Measurements from ENCODE around the gene IFNL3. TPM values are rescaled to one million over a fixed set of nuclear protein-coding genes. Genes with fewer than 3 reads are reported as not detected.

The IFNL3 gene
- polyA plus RNA-seq, 1 donor (not counting 4 experiments of a cell fraction or from before 2014, with no cell fraction given), result not detected

DNA sequence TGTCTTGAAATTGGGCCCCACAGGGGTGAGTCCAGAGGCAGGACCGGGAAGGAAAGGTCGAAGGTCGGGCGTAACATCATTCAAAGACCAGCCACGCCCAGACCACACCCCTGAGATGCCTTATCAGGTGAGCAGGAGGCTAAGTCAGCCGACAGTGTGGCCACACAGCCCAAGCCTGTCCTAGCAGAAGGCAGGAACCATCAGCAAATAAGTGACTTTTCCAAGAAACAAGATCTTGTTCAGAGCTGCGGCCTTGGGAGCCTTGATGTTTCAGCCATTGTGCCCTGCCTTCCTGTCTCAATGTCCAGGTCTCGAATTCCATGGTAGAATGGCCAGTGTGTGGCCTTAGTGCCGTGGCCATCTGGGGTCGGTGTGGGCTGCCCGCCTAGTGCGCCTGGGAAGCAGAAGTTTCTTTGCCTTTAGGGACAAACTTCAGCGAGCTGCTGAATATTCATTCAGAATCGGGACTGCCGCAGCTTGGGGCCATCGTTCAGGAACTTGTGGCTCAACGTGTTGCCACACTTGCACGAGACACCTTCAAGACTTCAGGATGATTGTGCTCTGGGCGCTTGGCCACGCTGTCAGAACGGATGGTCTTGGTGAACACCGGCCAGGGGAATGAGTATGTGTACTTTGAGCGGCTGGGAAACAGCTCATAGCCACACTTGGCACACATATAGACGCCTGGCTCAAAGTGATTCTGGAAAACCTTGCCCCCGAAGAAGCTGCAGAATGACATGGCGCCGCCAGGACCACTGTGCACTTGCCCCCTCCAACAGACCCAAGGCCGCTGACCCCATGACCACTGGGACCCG is 9.9 kb upstream of the IFNL3 start:
- no peaks in the 10 kb centered on the region for H3K9me3 ChIP-seq (ENCODE audit: control insufficient read depth, low read depth, low read length)
- H3K36me3 ChIP-seq (ENCODE audit: control insufficient read depth in 2 of 2, extremely low read depth in 1 of 2, insufficient read depth in 2 of 2, low read length in 2 of 2), result no peaks in the 10 kb centered on the region
- no peak overlapping the region for H3K4me2 ChIP-seq (ENCODE audit: control insufficient read depth, extremely low read depth, insufficient read depth, low read depth, low read length)
- H4K20me1 ChIP-seq (ENCODE audit: control insufficient read depth, extremely low read depth, insufficient read depth, low read length), result no peaks in the 10 kb centered on the region
- no peak overlapping the region for H2AFZ ChIP-seq (ENCODE audit: control insufficient read depth, low read length)
- H3K4me1 ChIP-seq (ENCODE audit: control insufficient read depth, extremely low read depth, insufficient read depth, low read length), result no peaks in the 10 kb centered on the region
- H3K9me1 ChIP-seq (ENCODE audit: control insufficient read depth, extremely low read depth, insufficient read depth, low read length), result no peaks in the 10 kb centered on the region
- no peak overlapping the region for H3K27ac ChIP-seq (ENCODE audit: control insufficient read depth, insufficient read depth, low read length)
- H3K27me3 ChIP-seq (ENCODE audit: control insufficient read depth, extremely low read depth, insufficient read depth, low read length), result no peaks in the 10 kb centered on the region
- no peak overlapping the region for H3K9ac ChIP-seq (ENCODE audit: control insufficient read depth, extremely low read depth, insufficient read depth, low read length)
- TF ChIP-seq, protein P1, sequence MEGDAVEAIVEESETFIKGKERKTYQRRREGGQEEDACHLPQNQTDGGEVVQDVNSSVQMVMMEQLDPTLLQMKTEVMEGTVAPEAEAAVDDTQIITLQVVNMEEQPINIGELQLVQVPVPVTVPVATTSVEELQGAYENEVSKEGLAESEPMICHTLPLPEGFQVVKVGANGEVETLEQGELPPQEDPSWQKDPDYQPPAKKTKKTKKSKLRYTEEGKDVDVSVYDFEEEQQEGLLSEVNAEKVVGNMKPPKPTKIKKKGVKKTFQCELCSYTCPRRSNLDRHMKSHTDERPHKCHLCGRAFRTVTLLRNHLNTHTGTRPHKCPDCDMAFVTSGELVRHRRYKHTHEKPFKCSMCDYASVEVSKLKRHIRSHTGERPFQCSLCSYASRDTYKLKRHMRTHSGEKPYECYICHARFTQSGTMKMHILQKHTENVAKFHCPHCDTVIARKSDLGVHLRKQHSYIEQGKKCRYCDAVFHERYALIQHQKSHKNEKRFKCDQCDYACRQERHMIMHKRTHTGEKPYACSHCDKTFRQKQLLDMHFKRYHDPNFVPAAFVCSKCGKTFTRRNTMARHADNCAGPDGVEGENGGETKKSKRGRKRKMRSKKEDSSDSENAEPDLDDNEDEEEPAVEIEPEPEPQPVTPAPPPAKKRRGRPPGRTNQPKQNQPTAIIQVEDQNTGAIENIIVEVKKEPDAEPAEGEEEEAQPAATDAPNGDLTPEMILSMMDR (optimal IDR thresholded peaks at IDR 0.05 in 1 of 3, IDR thresholded peaks at IDR 0.05 in 1 of 3, conservative IDR thresholded peaks at IDR 0.05 in 1 of 3; ENCODE audit: extremely low read depth in 1 of 3, insufficient read depth in 2 of 3, low read length in 3 of 3), result no peak
- TF ChIP-seq EZH2 (IDR thresholded peaks at IDR 0.05; ENCODE audit: low read length), result no peak
- H3K79me2 ChIP-seq (ENCODE audit: control insufficient read depth, insufficient read depth, low read length), result no peaks in the 10 kb centered on the region
- dilution Hi-C loops (cut with MboI; ENCODE audit: extremely low pct_ligation_motif_present, low sequenced_read_pairs), result no loop called here
- DNase-seq (ENCODE audit: low read depth, low spot score) (no peak), FAIRE-seq (no peak)
- H3K4me3 ChIP-seq (ENCODE audit: control insufficient read depth in 2 of 3, extremely low read depth in 1 of 3, insufficient read depth in 2 of 3, low read depth in 1 of 3, low read length in 3 of 3), result no peak overlapping the region

DNA sequence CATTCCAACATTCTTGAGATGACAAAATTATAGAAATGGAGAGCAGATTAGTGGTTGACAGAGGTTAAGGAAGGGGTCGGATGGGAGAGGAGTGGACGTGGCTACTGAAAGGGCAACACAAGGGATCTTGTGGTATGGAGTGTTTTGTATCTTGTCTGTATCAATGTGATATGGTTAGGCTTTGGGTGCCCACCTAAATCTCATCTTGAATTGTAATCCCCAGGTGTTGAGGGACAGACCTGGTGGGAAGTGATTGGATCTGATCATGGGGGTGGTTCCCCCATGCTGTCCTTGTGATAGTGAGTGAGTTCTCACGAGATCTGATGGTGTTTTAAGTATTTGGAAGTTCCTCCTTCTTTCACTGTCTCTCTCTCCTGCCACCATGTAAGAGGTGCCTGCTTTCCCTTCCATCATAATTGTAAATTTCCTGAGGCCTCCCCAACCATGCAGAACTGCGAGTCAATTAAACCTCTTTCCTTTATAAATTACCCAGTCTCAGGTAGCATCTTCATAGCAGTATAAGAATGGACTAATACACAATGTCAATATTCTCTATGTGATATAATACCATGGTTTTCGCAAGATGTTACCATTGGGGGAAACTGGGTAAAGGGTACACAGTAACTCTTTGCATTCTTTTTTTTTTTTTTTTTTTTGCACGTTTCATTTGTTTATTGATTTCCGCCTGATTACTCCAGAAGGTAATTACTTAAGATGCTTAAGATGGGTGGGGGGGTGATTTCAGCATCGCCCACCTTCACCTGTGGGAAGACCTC is 8.8 kb upstream of the IFNL3 start:
- Histone ChIP-seq H3K4me3 (ENCODE audit: control insufficient read depth in 2 of 3, extremely low read depth in 1 of 3, insufficient read depth in 2 of 3, low read depth in 1 of 3, low read length in 3 of 3) (no peak overlapping the region), H3K36me3 (ENCODE audit: control insufficient read depth in 2 of 2, extremely low read depth in 1 of 2, insufficient read depth in 2 of 2, low read length in 2 of 2) (no peaks in the 10 kb centered on the region), H3K9me1 (ENCODE audit: control insufficient read depth, extremely low read depth, insufficient read depth, low read length) (no peaks in the 10 kb centered on the region), H3K9me3 (ENCODE audit: control insufficient read depth, low read depth, low read length) (no peaks in the 10 kb centered on the region), H3K79me2 (ENCODE audit: control insufficient read depth, insufficient read depth, low read length) (no peaks in the 10 kb centered on the region), H3K27me3 (ENCODE audit: control insufficient read depth, extremely low read depth, insufficient read depth, low read length) (peaks cover 4% of the 10 kb centered on the region), H4K20me1 (ENCODE audit: control insufficient read depth, extremely low read depth, insufficient read depth, low read length) (no peaks in the 10 kb centered on the region), H3K9ac (ENCODE audit: control insufficient read depth, extremely low read depth, insufficient read depth, low read length) (no peak overlapping the region), H3K4me1 (ENCODE audit: control insufficient read depth, extremely low read depth, insufficient read depth, low read length) (no peaks in the 10 kb centered on the region), H2AFZ (ENCODE audit: control insufficient read depth, low read length) (no peak overlapping the region), H3K27ac (ENCODE audit: control insufficient read depth, insufficient read depth, low read length) (no peak overlapping the region), H3K4me2 (ENCODE audit: control insufficient read depth, extremely low read depth, insufficient read depth, low read depth, low read length) (no peak overlapping the region)
- TF ChIP-seq, protein P1 (optimal IDR thresholded peaks at IDR 0.05 in 1 of 3, IDR thresholded peaks at IDR 0.05 in 1 of 3, conservative IDR thresholded peaks at IDR 0.05 in 1 of 3; ENCODE audit: extremely low read depth in 1 of 3, insufficient read depth in 2 of 3, low read length in 3 of 3), result no peak
- TF ChIP-seq EZH2 (IDR thresholded peaks at IDR 0.05; ENCODE audit: low read length), result no peak
- dilution Hi-C loops (cut with MboI; ENCODE audit: extremely low pct_ligation_motif_present, low sequenced_read_pairs), result no loop called here
- DNase-seq (ENCODE audit: low read depth, low spot score) (no peak), FAIRE-seq (no peak)

Data from keratinocyte (primary cell).